Keratinocyte (primary cell): ENCODE measurements around the gene CDYL2. TPM values are rescaled to one million over a fixed set of nuclear protein-coding genes. Genes with fewer than 3 reads are reported as not detected.

ENCODE experiments used
- DNase-seq: peaks from one replicate; pipeline ENCODE4 v3.0.0-alpha.2; 2011; ENCODE audit warnings: low read depth, missing footprints, low spot score
- FAIRE-seq: peaks from 2 replicates; lab custom pipeline; 2011; peaks lifted over from hg19 to GRCh38; lab: Jason Lieb, UNC
- H2AFZ ChIP-seq: 2 replicates; pipeline ENCODE4 v1.6.0; 2012; ENCODE audit warnings: low read length, control low read depth, inconsistent platforms; ENCODE audit not compliant: control insufficient read depth
- H3K27ac ChIP-seq: 2 replicates; pipeline ENCODE4 v1.5.1; 2011; ENCODE audit warnings: low read length; ENCODE audit not compliant: control insufficient read depth, insufficient read depth
- H3K27me3 ChIP-seq: 3 replicates; pipeline ENCODE4 v1.6.0; 2011; ENCODE audit warnings: low read length; ENCODE audit not compliant: control insufficient read depth, insufficient read depth; ENCODE audit errors: extremely low read depth
- H3K36me3 ChIP-seq, 2 experiments: 2 replicates in 1 of 2; 3 replicates in 1 of 2; pipeline ENCODE4 v1.5.1; 2011; ENCODE audit warnings: low read length in 2 of 2, mild to moderate bottlenecking in 1 of 2; ENCODE audit not compliant: control insufficient read depth in 2 of 2, insufficient read depth in 2 of 2; ENCODE audit errors: extremely low read depth in 1 of 2
- H3K4me1 ChIP-seq: 3 replicates; pipeline ENCODE4 v1.5.1; 2011; ENCODE audit warnings: low read length; ENCODE audit not compliant: control insufficient read depth, insufficient read depth; ENCODE audit errors: extremely low read depth
- H3K4me2 ChIP-seq: 3 replicates; pipeline ENCODE4 v1.6.0; 2011; ENCODE audit warnings: low read depth, low read length; ENCODE audit not compliant: control insufficient read depth, insufficient read depth; ENCODE audit errors: extremely low read depth
- H3K4me3 ChIP-seq, 3 experiments: fragments of 200-600 bp in 1 of 3; sonication (generic) in 1 of 3; 2 replicates in 2 of 3; 3 replicates in 1 of 3; pipeline ENCODE4 v1.5.1; 2011 to 2016; ENCODE audit warnings: low read length in 3 of 3, mild to moderate bottlenecking in 3 of 3, control low read depth in 2 of 3, inconsistent platforms in 1 of 3, low read depth in 1 of 3, mixed read lengths in 1 of 3, mixed run types in 1 of 3, moderate library complexity in 1 of 3; ENCODE audit not compliant: control insufficient read depth in 2 of 3, insufficient read depth in 2 of 3; ENCODE audit errors: extremely low read depth in 1 of 3
- H3K79me2 ChIP-seq: 2 replicates; pipeline ENCODE4 v1.6.0; 2012; ENCODE audit warnings: low read length; ENCODE audit not compliant: control insufficient read depth, insufficient read depth
- H3K9ac ChIP-seq: 3 replicates; pipeline ENCODE4 v1.6.0; 2011; ENCODE audit warnings: low read length; ENCODE audit not compliant: control insufficient read depth, insufficient read depth; ENCODE audit errors: extremely low read depth
- H3K9me1 ChIP-seq: 3 replicates; pipeline ENCODE4 v1.6.0; 2011; ENCODE audit warnings: low read length; ENCODE audit not compliant: control insufficient read depth, insufficient read depth; ENCODE audit errors: extremely low read depth
- H3K9me3 ChIP-seq: 2 replicates; pipeline ENCODE4 v1.5.1; 2012; ENCODE audit warnings: low read depth, low read length; ENCODE audit not compliant: control insufficient read depth
- H4K20me1 ChIP-seq: 3 replicates; pipeline ENCODE4 v1.6.0; 2011; ENCODE audit warnings: low read length; ENCODE audit not compliant: control insufficient read depth, insufficient read depth; ENCODE audit errors: extremely low read depth
- EZH2 ChIP-seq: IDR thresholded peaks from one replicate; pipeline ENCODE4 v1.6.1; 2012; ENCODE audit warnings: inconsistent platforms, mild to moderate bottlenecking, low read length, moderate library complexity
- dilution Hi-C: fragments of 300-500 bp; cut with MboI; formaldehyde crosslinking; loops from one replicate; pipeline ENCODE4 v1.7.0; 2020; ENCODE audit warnings: low sequenced_read_pairs; ENCODE audit not compliant: extremely low pct_ligation_motif_present
- polyA plus RNA-seq, 5 experiments: library from polyadenylated mRNA; depleted of rRNA in 3 of 5; stranded (reverse) in 3 of 5; stranded (forward) in 1 of 5; unstranded in 1 of 5; fragments of >200 nt; gene quantifications; 1 replicate in 1 of 5; 2 replicates in 3 of 5; 3 replicates in 1 of 5; pipeline versions ENCODE4 v1.2.1 to v1.2.3, GENCODE V29; 2011 to 2012; ENCODE audit warnings: missing spikeins in 2 of 5, low read depth in 1 of 5, low replicate concordance in 1 of 5
- TF ChIP-seq, protein P1 (sequence below), 3 experiments: IDR thresholded peaks in 1 of 3; conservative IDR thresholded peaks in 1 of 3; optimal IDR thresholded peaks in 1 of 3; 2 replicates in 2 of 3; 3 replicates in 1 of 3; pipeline versions ENCODE3 to v1.5.1; 2011; ENCODE audit warnings: low read length in 3 of 3, mild to moderate bottlenecking in 3 of 3, moderate library complexity in 2 of 3, control low read depth in 1 of 3, inconsistent platforms in 1 of 3; ENCODE audit not compliant: insufficient read depth in 2 of 3; ENCODE audit errors: extremely low read depth in 1 of 3

CDYL2 gene
- polyA plus RNA-seq, 1 donor (not counting 4 experiments of a cell fraction or from before 2014, with no cell fraction given) = 2.0 TPM

DNA sequence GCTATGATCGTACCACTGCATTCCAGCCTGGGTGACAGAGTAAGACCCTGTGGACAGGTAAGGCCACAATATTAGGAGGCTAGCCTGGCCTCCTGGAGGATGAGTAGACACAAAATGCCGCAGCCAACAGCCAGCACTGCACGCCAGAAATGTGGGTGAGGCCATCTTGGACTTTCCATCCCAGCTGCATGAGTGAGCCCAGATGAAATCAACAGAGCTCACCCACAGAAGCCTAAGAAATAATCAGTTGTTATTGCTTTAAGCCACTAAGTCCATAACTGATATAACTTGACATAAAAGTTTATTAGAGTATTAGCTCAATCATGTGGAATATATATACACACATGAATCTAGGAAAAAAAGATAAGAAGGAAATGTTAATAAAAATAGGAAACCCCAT, 101.7 kb downstream of the CDYL2 start:
- H3K27me3 ChIP-seq = no peaks in the 10 kb centered on the region
- H3K4me2 ChIP-seq = no peak overlapping the region
- H3K9me1 ChIP-seq = no peaks in the 10 kb centered on the region
- H3K27ac ChIP-seq = no peak overlapping the region
- dilution Hi-C loops = no loop called here
- no peak overlapping the region for H3K4me3 ChIP-seq
- H3K36me3 ChIP-seq = no peaks in the 10 kb centered on the region
- no peaks in the 10 kb centered on the region for H4K20me1 ChIP-seq
- no peaks in the 10 kb centered on the region for H3K4me1 ChIP-seq
- H3K79me2 ChIP-seq = no peaks in the 10 kb centered on the region
- TF ChIP-seq, protein P1, sequence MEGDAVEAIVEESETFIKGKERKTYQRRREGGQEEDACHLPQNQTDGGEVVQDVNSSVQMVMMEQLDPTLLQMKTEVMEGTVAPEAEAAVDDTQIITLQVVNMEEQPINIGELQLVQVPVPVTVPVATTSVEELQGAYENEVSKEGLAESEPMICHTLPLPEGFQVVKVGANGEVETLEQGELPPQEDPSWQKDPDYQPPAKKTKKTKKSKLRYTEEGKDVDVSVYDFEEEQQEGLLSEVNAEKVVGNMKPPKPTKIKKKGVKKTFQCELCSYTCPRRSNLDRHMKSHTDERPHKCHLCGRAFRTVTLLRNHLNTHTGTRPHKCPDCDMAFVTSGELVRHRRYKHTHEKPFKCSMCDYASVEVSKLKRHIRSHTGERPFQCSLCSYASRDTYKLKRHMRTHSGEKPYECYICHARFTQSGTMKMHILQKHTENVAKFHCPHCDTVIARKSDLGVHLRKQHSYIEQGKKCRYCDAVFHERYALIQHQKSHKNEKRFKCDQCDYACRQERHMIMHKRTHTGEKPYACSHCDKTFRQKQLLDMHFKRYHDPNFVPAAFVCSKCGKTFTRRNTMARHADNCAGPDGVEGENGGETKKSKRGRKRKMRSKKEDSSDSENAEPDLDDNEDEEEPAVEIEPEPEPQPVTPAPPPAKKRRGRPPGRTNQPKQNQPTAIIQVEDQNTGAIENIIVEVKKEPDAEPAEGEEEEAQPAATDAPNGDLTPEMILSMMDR (optimal IDR thresholded peaks at IDR 0.05 in 1 of 3, IDR thresholded peaks at IDR 0.05 in 1 of 3, conservative IDR thresholded peaks at IDR 0.05 in 1 of 3; ENCODE audit: extremely low read depth in 1 of 3, insufficient read depth in 2 of 3, low read length in 3 of 3) = no peak
- no peak for TF ChIP-seq EZH2
- no peak for DNase-seq
- no peak for FAIRE-seq
- no peak overlapping the region for H3K9ac ChIP-seq
- H3K9me3 ChIP-seq = no peaks in the 10 kb centered on the region
- H2AFZ ChIP-seq = no peak overlapping the region

DNA sequence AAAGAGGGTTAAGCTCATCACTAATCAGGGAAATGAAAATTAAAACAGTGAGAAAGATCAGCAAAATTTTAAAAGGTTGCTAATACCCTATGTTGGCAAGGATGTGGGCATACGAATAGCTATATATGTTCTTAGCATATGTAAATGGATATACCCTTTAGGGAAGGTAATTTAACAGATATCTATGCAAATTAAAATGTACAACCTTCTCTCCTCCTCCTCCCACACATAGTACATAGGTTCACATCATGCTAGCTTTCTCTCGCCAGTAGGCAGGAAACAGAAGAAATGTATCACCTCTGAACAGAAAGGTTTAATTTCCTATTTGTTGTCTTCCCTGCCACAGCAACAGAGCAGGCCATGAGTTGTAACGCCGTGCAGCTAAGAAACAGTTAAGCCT, 103.8 kb downstream of the CDYL2 start:
- Histone ChIP-seq H3K36me3 (no peaks in the 10 kb centered on the region), H3K9me3 (no peaks in the 10 kb centered on the region), H3K9me1 (no peaks in the 10 kb centered on the region), H2AFZ (no peak overlapping the region), H3K4me2 (no peak overlapping the region), H3K27me3 (no peaks in the 10 kb centered on the region), H3K4me1 (no peaks in the 10 kb centered on the region), H4K20me1 (no peaks in the 10 kb centered on the region), H3K27ac (no peak overlapping the region), H3K4me3 (no peak overlapping the region), H3K9ac (no peak overlapping the region), H3K79me2 (no peaks in the 10 kb centered on the region)
- DNase-seq = no peak
- dilution Hi-C loops = no loop called here
- TF ChIP-seq, protein P1 (optimal IDR thresholded peaks at IDR 0.05 in 1 of 3, IDR thresholded peaks at IDR 0.05 in 1 of 3, conservative IDR thresholded peaks at IDR 0.05 in 1 of 3; ENCODE audit: extremely low read depth in 1 of 3, insufficient read depth in 2 of 3, low read length in 3 of 3) = no peak
- TF ChIP-seq EZH2 = no peak
- FAIRE-seq = no peak
